ENCODE data around the gene HSF5.

Gene HSF5

GRCh38 chr17:58417300-58418092 lies 70.7 kb downstream of the HSF5 start, which contains the start of gene RNF43:
Gene RNF43 (minus strand): TSS chr17:58417534. CDS start chr17:58415577, 1,957 bp downstream.
- TF ChIP-seq GATA3 (IDR thresholded peaks at IDR 0.05; ENCODE audit: low read depth, low read length) (no peak), GATA2 (IDR thresholded peaks at IDR 0.05; ENCODE audit: low read depth, low read length) (no peak)

GRCh38 chr17:58416937-58417299 lies 71.3 kb downstream of the HSF5 start:
- TF ChIP-seq GATA3 (IDR thresholded peaks at IDR 0.05; ENCODE audit: low read depth, low read length), result no peak
- no peak for TF ChIP-seq GATA2 (IDR thresholded peaks at IDR 0.05; ENCODE audit: low read depth, low read length)

GRCh38 chr17:58416396-58416795 lies 71.8 kb downstream of the HSF5 start:
- TF ChIP-seq GATA3 (IDR thresholded peaks at IDR 0.05; ENCODE audit: low read depth, low read length), result no peak
- TF ChIP-seq GATA2 (IDR thresholded peaks at IDR 0.05; ENCODE audit: low read depth, low read length), result no peak

- no peak for TF ChIP-seq GATA3 (IDR thresholded peaks at IDR 0.05; ENCODE audit: low read depth, low read length)
- TF ChIP-seq GATA2 (IDR thresholded peaks at IDR 0.05; ENCODE audit: low read depth, low read length), result no peak
Observed at GRCh38 chr17:58415371-58416055, 72.7 kb downstream of the HSF5 start.

- TF ChIP-seq GATA2 (IDR thresholded peaks at IDR 0.05; ENCODE audit: low read depth, low read length) (no peak), GATA3 (IDR thresholded peaks at IDR 0.05; ENCODE audit: low read depth, low read length) (no peak)
Observed at GRCh38 chr17:58414596-58414997, 73.6 kb downstream of the HSF5 start.

GRCh38 chr17:58413684-58414083 lies 74.5 kb downstream of the HSF5 start:
- TF ChIP-seq GATA2 (IDR thresholded peaks at IDR 0.05; ENCODE audit: low read depth, low read length), result no peak
- TF ChIP-seq GATA3 (IDR thresholded peaks at IDR 0.05; ENCODE audit: low read depth, low read length), result no peak

DNA sequence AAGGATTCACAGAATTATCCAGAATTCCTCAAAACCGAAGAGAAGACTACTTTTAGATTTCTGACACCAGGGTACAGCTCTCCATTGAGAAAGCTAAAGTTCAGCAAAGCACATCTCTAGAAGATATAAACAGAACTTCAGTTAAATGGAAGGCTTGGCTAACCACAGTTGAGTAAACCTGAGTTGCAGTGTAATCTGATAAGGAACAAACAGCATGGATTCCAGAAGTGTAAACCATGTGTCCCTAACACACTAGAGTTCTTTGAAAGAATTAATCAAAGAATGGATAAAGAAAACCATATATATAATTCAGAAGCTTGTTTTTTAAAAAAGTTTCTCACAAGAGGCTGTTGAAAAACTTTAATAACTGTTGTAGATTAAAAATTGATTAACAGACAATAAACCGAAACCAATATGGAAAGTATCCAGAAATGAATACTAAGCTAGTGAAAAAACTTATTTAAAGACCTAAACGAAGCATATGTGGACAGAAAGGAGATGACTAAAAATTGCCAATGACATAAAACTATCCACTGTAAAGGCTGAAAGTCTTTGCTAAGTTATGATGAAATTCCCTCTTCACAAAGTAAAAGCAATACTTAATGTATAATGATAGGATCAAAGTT lies 75.1 kb downstream of the HSF5 start:
- TF ChIP-seq GATA3 (IDR thresholded peaks at IDR 0.05; ENCODE audit: low read depth, low read length), result no peak
- TF ChIP-seq GATA2 (IDR thresholded peaks at IDR 0.05; ENCODE audit: low read depth, low read length), result no peak

- no peak for TF ChIP-seq GATA3 (IDR thresholded peaks at IDR 0.05; ENCODE audit: low read depth, low read length)
- TF ChIP-seq GATA2 (IDR thresholded peaks at IDR 0.05; ENCODE audit: low read depth, low read length), result no peak
Observed at GRCh38 chr17:58412064-58412703, 76.0 kb downstream of the HSF5 start.

- TF ChIP-seq GATA2 (IDR thresholded peaks at IDR 0.05; ENCODE audit: low read depth, low read length) (no peak), GATA3 (IDR thresholded peaks at IDR 0.05; ENCODE audit: low read depth, low read length) (no peak)
Observed at GRCh38 chr17:58411408-58411894, 76.8 kb downstream of the HSF5 start.

GRCh38 chr17:58410714-58411407 lies 77.3 kb downstream of the HSF5 start:
- TF ChIP-seq GATA2 (IDR thresholded peaks at IDR 0.05; ENCODE audit: low read depth, low read length) (no peak), GATA3 (IDR thresholded peaks at IDR 0.05; ENCODE audit: low read depth, low read length) (no peak)

- no peak for TF ChIP-seq GATA3 (IDR thresholded peaks at IDR 0.05; ENCODE audit: low read depth, low read length)
- TF ChIP-seq GATA2 (IDR thresholded peaks at IDR 0.05; ENCODE audit: low read depth, low read length), result no peak
Observed at GRCh38 chr17:58409432-58409831, 78.8 kb downstream of the HSF5 start.

DNA sequence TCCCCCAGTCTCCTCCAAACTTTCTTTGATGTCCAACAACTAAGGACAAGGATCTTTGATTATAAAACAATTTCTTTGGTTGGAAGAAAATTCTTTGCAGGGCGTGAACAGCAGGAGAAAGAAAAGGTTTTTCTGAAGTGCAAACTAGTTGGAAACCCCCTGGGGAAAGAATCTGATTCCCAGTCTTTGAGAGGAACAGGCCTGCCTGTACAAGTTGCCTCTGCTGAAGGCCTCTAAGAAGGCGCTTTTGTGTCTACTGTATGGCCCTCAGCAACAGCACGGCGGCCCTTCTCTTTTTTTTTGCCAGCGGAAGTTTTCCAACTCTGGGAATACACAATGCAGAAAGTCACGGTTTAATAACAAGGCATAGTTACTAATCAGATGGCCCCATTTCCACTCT lies 84.9 kb downstream of the HSF5 start:
- TF ChIP-seq GATA3 (IDR thresholded peaks at IDR 0.05; ENCODE audit: low read depth, low read length) (no peak), GATA2 (IDR thresholded peaks at IDR 0.05; ENCODE audit: low read depth, low read length) (no peak)

GRCh38 chr17:58402679-58403078 lies 85.5 kb downstream of the HSF5 start:
- no peak for TF ChIP-seq GATA2 (IDR thresholded peaks at IDR 0.05; ENCODE audit: low read depth, low read length)
- no peak for TF ChIP-seq GATA3 (IDR thresholded peaks at IDR 0.05; ENCODE audit: low read depth, low read length)

All from SH-SY5Y (cell line).